Thymus (tissue), 2 donors: ENCODE results near the gene GTF2H3. TPM values are rescaled to one million over a fixed set of nuclear protein-coding genes. Genes with fewer than 3 reads are reported as not detected.

Source experiments
- polyA plus RNA-seq: library from polyadenylated mRNA; stranded (reverse); fragments of 200-250 nt; gene quantifications from one replicate; pipeline ENCODE4 v1.2.3, GENCODE V29; 2013
- total RNA-seq: library from RNA; stranded (reverse); fragments of 120-200 nt; gene quantifications from one replicate; pipeline ENCODE4 v1.2.4, GENCODE V29; 2013
- donor health status: healthy.

The GTF2H3 gene
- total and polyA plus RNA-seq, 2 donors, result 11.2 to 25.8 TPM

Other genes with a start within 250 kb of the GTF2H3 start
- 27.3 TPM for gene KMT5A, start 249.7 kb upstream of the GTF2H3 start, total RNA-seq
- gene KMT5A, start 249.7 kb upstream of the GTF2H3 start, polyA plus RNA-seq, result 21.5 TPM
- 3.9 TPM for gene RILPL2, start 197.1 kb upstream of the GTF2H3 start, total RNA-seq
- gene RILPL2, start 197.1 kb upstream of the GTF2H3 start, polyA plus RNA-seq, result 7.8 TPM
- 23.1 TPM for gene SNRNP35, start 175.7 kb upstream of the GTF2H3 start, total RNA-seq
- gene SNRNP35, start 175.7 kb upstream of the GTF2H3 start, polyA plus RNA-seq, result 53.9 TPM
- gene RILPL1, start 100.1 kb upstream of the GTF2H3 start, total RNA-seq, result 3.4 TPM
- 11.8 TPM for gene RILPL1, start 100.1 kb upstream of the GTF2H3 start, polyA plus RNA-seq
- 105 TPM for gene TMED2, start 49.3 kb upstream of the GTF2H3 start, total RNA-seq
- 81.9 TPM for gene TMED2, start 49.3 kb upstream of the GTF2H3 start, polyA plus RNA-seq
- gene DDX55, start 31.7 kb upstream of the GTF2H3 start, total RNA-seq, result 29.4 TPM
- 19.5 TPM for gene DDX55, start 31.7 kb upstream of the GTF2H3 start, polyA plus RNA-seq
- 37.1 TPM for gene EIF2B1, start 143 bp upstream of the GTF2H3 start, total RNA-seq
- gene EIF2B1, start 143 bp upstream of the GTF2H3 start, polyA plus RNA-seq, result 39.6 TPM
- gene TCTN2, start 37.3 kb downstream of the GTF2H3 start, total RNA-seq, result 2.2 TPM
- gene TCTN2, start 37.3 kb downstream of the GTF2H3 start, polyA plus RNA-seq, result 3.7 TPM
- gene ATP6V0A2, start 78.5 kb downstream of the GTF2H3 start, total RNA-seq, result 24.4 TPM
- gene ATP6V0A2, start 78.5 kb downstream of the GTF2H3 start, polyA plus RNA-seq, result 12.8 TPM
- gene DNAH10, start 128.5 kb downstream of the GTF2H3 start, total RNA-seq, result 0.47 TPM
- gene DNAH10, start 128.5 kb downstream of the GTF2H3 start, polyA plus RNA-seq, result 0.82 TPM